ENCODE measurements around the gene CERS3.

- no peak for TF ChIP-seq CTCF (conservative IDR thresholded peaks at IDR 0.05 in 1 of 2, IDR thresholded peaks at IDR 0.05 in 1 of 2; ENCODE audit: extremely low read depth in 1 of 2, insufficient read depth in 1 of 2, low read depth in 1 of 2, low read length in 2 of 2)
- no peak for TF ChIP-seq EZH2 (IDR thresholded peaks at IDR 0.05; ENCODE audit: borderline replicate concordance, low read length)
Measured at GRCh38 chr15:100457201-100457600, 71.5 kb downstream of the CERS3 start.
